Embryonic facial prominence (tissue), 1 donor: ENCODE data around the gene MSX2.

Source experiments
- DNase-seq: peaks from one replicate; pipeline ENCODE4 v3.0.0-alpha.2; 2016; ENCODE audit errors: extremely low spot score

The MSX2 gene

GRCh38 chr5:174724484-174725260 is at the start of gene MSX2:
TSS of gene MSX2 (plus strand) at chr5:174724582. CDS start at chr5:174724660, 78 bp downstream.
- peak; percentile 86 for DNase-seq

GRCh38 chr5:174675110-174675509 is 49.3 kb upstream of the MSX2 start:
- no peak for DNase-seq

- no peak for DNase-seq
Measured at GRCh38 chr5:174675916-174676315, 48.5 kb upstream of the MSX2 start.

GRCh38 chr5:174678107-174678506 is 46.3 kb upstream of the MSX2 start:
- DNase-seq = no peak

GRCh38 chr5:174680901-174681565 is 43.3 kb upstream of the MSX2 start:
- no peak for DNase-seq

GRCh38 chr5:174687503-174687902 is 36.9 kb upstream of the MSX2 start:
- no peak for DNase-seq

- DNase-seq = no peak
Measured at GRCh38 chr5:174688441-174689354, 35.7 kb upstream of the MSX2 start.

- no peak for DNase-seq
Measured at GRCh38 chr5:174690271-174690670, 34.1 kb upstream of the MSX2 start.

- no peak for DNase-seq
Measured at GRCh38 chr5:174692381-174692780, 32.0 kb upstream of the MSX2 start.

- no peak for DNase-seq
Measured at GRCh38 chr5:174692982-174693422, 31.4 kb upstream of the MSX2 start.

GRCh38 chr5:174693697-174694385 is 30.5 kb upstream of the MSX2 start:
- DNase-seq = no peak

- no peak for DNase-seq
Measured at GRCh38 chr5:174694611-174695010, 29.8 kb upstream of the MSX2 start.

GRCh38 chr5:174698156-174698555 is 26.2 kb upstream of the MSX2 start:
- no peak for DNase-seq

- no peak for DNase-seq
Measured at GRCh38 chr5:174699131-174699530, 25.3 kb upstream of the MSX2 start.

GRCh38 chr5:174706997-174707572 is 17.3 kb upstream of the MSX2 start:
- no peak for DNase-seq

GRCh38 chr5:174707671-174708070 is 16.7 kb upstream of the MSX2 start:
- no peak for DNase-seq

- DNase-seq = no peak
Measured at GRCh38 chr5:174708476-174709207, 15.7 kb upstream of the MSX2 start.

GRCh38 chr5:174714751-174715150 is 9.6 kb upstream of the MSX2 start:
- no peak for DNase-seq

- no peak for DNase-seq
Measured at GRCh38 chr5:174715804-174716203, 8.6 kb upstream of the MSX2 start.

GRCh38 chr5:174717826-174718455 is 6.4 kb upstream of the MSX2 start:
- DNase-seq = no peak
